Lower leg skin (tissue), 4 donors: Measurements from ENCODE around the gene NRG3. TPM values are rescaled to one million over a fixed set of nuclear protein-coding genes. Genes with fewer than 3 reads are reported as not detected.

Experiments
- DNase-seq, 2 donors: peaks; one replicate each; pipeline ENCODE4 v3.0.0-alpha.2; 2019; ENCODE audit warnings: low spot score in 2 of 2
- H3K4me3 ChIP-seq: fragments of 200-600 bp; sonication (generic); 2 replicates; pipeline ENCODE4 v1.5.1; 2017; ENCODE audit warnings: mild to moderate bottlenecking, low read depth; ENCODE audit not compliant: poor library complexity, severe bottlenecking
- POLR2A ChIP-seq, 2 donors: fragments of 450-650 bp; IDR thresholded peaks; one replicate each; pipeline ENCODE4 v1.6.1; 2016 to 2017; ENCODE audit warnings: antibody characterized with exemption in 2 of 2, mild to moderate bottlenecking in 1 of 2, moderate library complexity in 1 of 2
- WGBS, 2 donors: methylation state at CpG; one replicate each; pipeline ENCODE4 v1.1.5; 2018; 5-methylcytosine and 5-hydroxymethylcytosine counted together
- intact Hi-C: fragments of 100-400 bp; cut with DNase I; formaldehyde crosslinking; loops from one replicate; pipeline ENCODE4 v1.15.0; 2023; ENCODE audit warnings: low total_unique reads
- total RNA-seq, 4 donors: library from RNA; depleted of rRNA; stranded (reverse); fragments of >200 nt; gene quantifications; one replicate each; pipeline ENCODE4 v1.1.0, GENCODE V29; 2016
- TF ChIP-seq, protein P1 (sequence below), 3 donors: fragments of 450-650 bp; IDR thresholded peaks; one replicate each; pipeline ENCODE4 v1.5.1; 2016; ENCODE audit warnings: antibody characterized with exemption in 3 of 3, mild to moderate bottlenecking in 3 of 3, moderate library complexity in 2 of 3

Gene NRG3
- 1 to 10 TPM in 1 of 4 donors, under 1 TPM in 3; 0.15 to 2.5 (median 0.50) TPM for total RNA-seq

DNA sequence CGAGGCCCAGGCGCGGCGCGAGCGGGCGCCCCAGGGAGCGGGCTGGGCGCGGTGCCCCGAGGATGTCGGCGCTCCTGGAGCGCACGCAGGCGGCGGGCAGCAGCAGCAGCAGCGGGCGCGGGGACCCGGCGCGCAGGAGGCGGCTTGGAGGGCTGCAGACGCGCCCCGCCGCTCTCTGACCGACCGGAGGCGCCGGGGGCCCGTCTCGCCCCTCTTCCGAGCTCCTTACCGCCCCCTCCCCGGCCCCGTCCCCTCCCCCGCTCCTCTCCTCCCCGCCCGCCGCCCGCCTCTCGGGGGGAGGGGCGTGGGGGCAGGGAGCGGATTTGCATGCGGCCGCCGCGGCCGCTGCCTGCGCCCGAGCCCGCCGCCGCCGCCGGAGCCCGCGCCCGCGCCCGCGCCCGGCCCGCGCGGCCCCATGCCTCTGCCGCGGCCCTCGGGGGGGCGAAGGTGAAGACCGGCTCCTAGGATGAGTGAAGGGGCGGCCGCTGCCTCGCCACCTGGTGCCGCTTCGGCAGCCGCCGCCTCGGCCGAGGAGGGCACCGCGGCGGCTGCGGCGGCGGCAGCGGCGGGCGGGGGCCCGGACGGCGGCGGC, at the start of gene NRG3:
Gene NRG3 (plus strand): TSS at position 320 of the 592 bp plus-strand sequence.
- DNase-seq, result no peak
- TF ChIP-seq POLR2A (IDR thresholded peaks at IDR 0.05), result no peak
- TF ChIP-seq, protein P1, sequence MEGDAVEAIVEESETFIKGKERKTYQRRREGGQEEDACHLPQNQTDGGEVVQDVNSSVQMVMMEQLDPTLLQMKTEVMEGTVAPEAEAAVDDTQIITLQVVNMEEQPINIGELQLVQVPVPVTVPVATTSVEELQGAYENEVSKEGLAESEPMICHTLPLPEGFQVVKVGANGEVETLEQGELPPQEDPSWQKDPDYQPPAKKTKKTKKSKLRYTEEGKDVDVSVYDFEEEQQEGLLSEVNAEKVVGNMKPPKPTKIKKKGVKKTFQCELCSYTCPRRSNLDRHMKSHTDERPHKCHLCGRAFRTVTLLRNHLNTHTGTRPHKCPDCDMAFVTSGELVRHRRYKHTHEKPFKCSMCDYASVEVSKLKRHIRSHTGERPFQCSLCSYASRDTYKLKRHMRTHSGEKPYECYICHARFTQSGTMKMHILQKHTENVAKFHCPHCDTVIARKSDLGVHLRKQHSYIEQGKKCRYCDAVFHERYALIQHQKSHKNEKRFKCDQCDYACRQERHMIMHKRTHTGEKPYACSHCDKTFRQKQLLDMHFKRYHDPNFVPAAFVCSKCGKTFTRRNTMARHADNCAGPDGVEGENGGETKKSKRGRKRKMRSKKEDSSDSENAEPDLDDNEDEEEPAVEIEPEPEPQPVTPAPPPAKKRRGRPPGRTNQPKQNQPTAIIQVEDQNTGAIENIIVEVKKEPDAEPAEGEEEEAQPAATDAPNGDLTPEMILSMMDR (IDR thresholded peaks at IDR 0.05), result no peak
- intact Hi-C loops, result no loop called here
- 2 to 4% methylated on average over 26 to 27 of the region's 95 CpGs for WGBS, 2 donors
- H3K4me3 ChIP-seq, result no peak within 1 kb of the TSS

DNA sequence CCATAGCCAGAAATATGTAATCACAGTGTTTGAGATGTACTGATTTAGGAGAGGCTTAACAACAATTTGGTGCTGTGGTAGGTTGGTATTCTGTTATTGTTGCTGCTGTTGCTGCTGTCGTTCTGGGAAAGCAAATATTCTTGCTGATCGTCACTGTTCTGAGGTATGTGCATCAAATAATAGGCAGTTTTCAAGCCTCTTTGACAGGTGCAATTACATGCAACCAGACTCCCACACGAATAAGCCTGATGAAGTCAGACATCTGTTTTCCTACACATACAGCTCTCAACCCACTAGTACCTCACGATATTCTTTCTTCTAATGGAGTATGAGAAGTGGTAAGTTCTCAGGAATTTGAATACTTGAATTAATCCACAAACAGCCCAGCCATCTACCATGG, 46.7 kb upstream of the NRG3 start:
- no peak overlapping the region for H3K4me3 ChIP-seq
- TF ChIP-seq, protein P1 (IDR thresholded peaks at IDR 0.05), result no peak
- no peak for TF ChIP-seq POLR2A (IDR thresholded peaks at IDR 0.05)
- intact Hi-C loops, result no loop called here
- 54 to 63% methylated on average over 4 of the region's 4 CpGs for WGBS, 2 donors
- DNase-seq, result no peak

- no peak for DNase-seq
- TF ChIP-seq, protein P1 (IDR thresholded peaks at IDR 0.05), result no peak
- TF ChIP-seq POLR2A (IDR thresholded peaks at IDR 0.05), result no peak
- WGBS, 2 donors, result 86 to 88% methylated on average over 15 of the region's 15 CpGs
- H3K4me3 ChIP-seq, result no peak overlapping the region
- intact Hi-C loops, result no loop called here
Measured at GRCh38 chr10:81831060-81831459, 43.9 kb upstream of the NRG3 start.

DNA sequence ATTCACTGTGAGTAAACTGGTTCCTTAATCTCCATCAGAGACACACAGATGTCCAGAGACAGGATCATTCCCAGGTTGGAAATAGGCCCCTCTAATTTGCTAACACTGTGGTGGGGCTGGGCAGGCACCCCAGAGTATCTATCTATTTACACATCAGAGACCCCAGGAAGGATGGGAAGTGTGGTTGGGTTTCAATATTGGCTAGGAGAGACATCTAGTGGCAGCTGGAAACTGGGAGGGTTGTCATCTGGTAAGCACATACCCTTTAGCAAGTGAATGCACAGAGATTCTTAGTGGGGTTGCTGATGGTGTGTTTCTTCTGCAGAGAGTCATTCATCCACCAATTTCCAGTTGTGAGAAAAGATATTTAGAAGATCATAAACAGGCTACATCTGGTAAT, 36.0 kb upstream of the NRG3 start:
- no peak for DNase-seq
- TF ChIP-seq POLR2A (IDR thresholded peaks at IDR 0.05), result no peak
- TF ChIP-seq, protein P1 (IDR thresholded peaks at IDR 0.05), result no peak
- intact Hi-C loops, result no loop called here

DNA sequence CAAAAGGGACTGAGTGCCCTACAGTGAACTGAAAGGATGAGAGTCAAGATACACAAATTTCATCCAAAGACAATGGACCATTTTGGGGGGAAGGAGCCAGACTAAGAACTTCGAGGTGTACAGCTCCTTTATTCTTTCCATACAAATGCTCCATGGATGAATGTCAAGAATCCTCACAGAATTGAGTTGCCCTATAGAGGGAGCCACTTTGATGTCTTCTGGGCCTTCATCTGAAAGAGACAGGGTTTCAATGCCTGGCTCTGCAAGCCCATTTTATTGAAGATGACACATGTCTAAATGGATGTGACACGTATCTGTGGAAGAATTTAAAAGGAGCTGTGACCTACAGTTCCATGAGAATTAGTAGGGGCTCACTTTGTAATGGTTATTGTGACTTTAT, 32.0 kb upstream of the NRG3 start:
- no peak overlapping the region for H3K4me3 ChIP-seq
- no peak for DNase-seq
- intact Hi-C loops, result no loop called here
- WGBS, 2 donors, result 75 to 77% methylated on average over 2 of the region's 2 CpGs
- TF ChIP-seq, protein P1 (IDR thresholded peaks at IDR 0.05), result no peak
- TF ChIP-seq POLR2A (IDR thresholded peaks at IDR 0.05), result no peak

More for the DNA sequence above, 36.0 kb upstream of the NRG3 start:
- no peak overlapping the region for H3K4me3 ChIP-seq

- H3K4me3 ChIP-seq, result no peak overlapping the region
- intact Hi-C loops, result no loop called here
- DNase-seq, result no peak
- 49 to 53% methylated on average over 2 of the region's 2 CpGs for WGBS, 2 donors
- TF ChIP-seq, protein P1 (IDR thresholded peaks at IDR 0.05), result no peak
- no peak for TF ChIP-seq POLR2A (IDR thresholded peaks at IDR 0.05)
Measured at GRCh38 chr10:81847675-81848074, 27.3 kb upstream of the NRG3 start.
